Prostate gland (tissue), 2 donors: ENCODE measurements around the gene SMARCE1.

Experiments
- CTCF ChIP-seq, 4 experiments: fragments of 200-600 bp in 2 of 4; fragments of 450-650 bp in 2 of 4; sonication (generic) in 2 of 4; IDR thresholded peaks; 1 replicate in 3 of 4; 2 replicates in 1 of 4; pipeline ENCODE4 v1.5.1; 2016 to 2019; ENCODE audit warnings: antibody characterized with exemption in 4 of 4, mild to moderate bottlenecking in 2 of 4, moderate library complexity in 2 of 4
- POLR2A ChIP-seq: fragments of 450-650 bp; IDR thresholded peaks from one replicate; pipeline ENCODE4 v1.6.1; 2016; ENCODE audit warnings: antibody characterized with exemption, mild to moderate bottlenecking
- POLR2AphosphoS5 ChIP-seq: sonication (generic); formaldehyde crosslinking; IDR thresholded peaks from one replicate; pipeline ENCODE4 v1.6.1; 2017; ENCODE audit warnings: antibody characterized with exemption

GRCh38 chr17:40646791-40647623 is 611 bp downstream of the SMARCE1 start:
- TF ChIP-seq CTCF (IDR thresholded peaks at IDR 0.05): no peak
- TF ChIP-seq POLR2AphosphoS5: no peak
- TF ChIP-seq POLR2A: no peak
